GM18505 (cell line): ENCODE measurements around the gene TSNAXIP1.

ENCODE experiments used
- ATAC-seq: cut with Tn5 transposase; IDR thresholded peaks from one replicate; pipeline ENCODE4 v1.9.1; 2021; ENCODE audit not compliant: unreplicated experiment
- POLR2A ChIP-seq: IDR thresholded peaks from 4 replicates; pipeline ENCODE4 v1.6.1; 2011; ENCODE audit warnings: borderline replicate concordance; ENCODE audit not compliant: insufficient read depth, insufficient read length; ENCODE audit errors: extremely low read depth

TSNAXIP1 gene

GRCh38 chr16:67801241-67801640 is 5.4 kb upstream of the TSNAXIP1 start:
- ATAC-seq: no peak

GRCh38 chr16:67801883-67802282 is 4.8 kb upstream of the TSNAXIP1 start:
- TF ChIP-seq POLR2A: no peak
- no peak for ATAC-seq

More at GRCh38 chr16:67801241-67801640, 5.4 kb upstream of the TSNAXIP1 start:
- TF ChIP-seq POLR2A: no peak

GRCh38 chr16:67803894-67804293 is 2.8 kb upstream of the TSNAXIP1 start:
- no peak for TF ChIP-seq POLR2A
- ATAC-seq: no peak

- no peak for TF ChIP-seq POLR2A
- ATAC-seq: no peak
Measured at GRCh38 chr16:67804853-67805542, 1.7 kb upstream of the TSNAXIP1 start.

- TF ChIP-seq POLR2A: no peak
- no peak for ATAC-seq
Measured at GRCh38 chr16:67805718-67806427, 816 bp upstream of the TSNAXIP1 start.

- TF ChIP-seq POLR2A: no peak
- ATAC-seq: no peak
Measured at GRCh38 chr16:67807148-67807682, 526 bp downstream of the TSNAXIP1 start.

- no peak for TF ChIP-seq POLR2A
- no peak for ATAC-seq
Measured at GRCh38 chr16:67811899-67812298, 5.2 kb downstream of the TSNAXIP1 start.

GRCh38 chr16:67814567-67814966 is 7.9 kb downstream of the TSNAXIP1 start:
- TF ChIP-seq POLR2A: no peak
- ATAC-seq: no peak

- no peak for TF ChIP-seq POLR2A
- ATAC-seq: no peak
Measured at GRCh38 chr16:67820608-67821259, 14.0 kb downstream of the TSNAXIP1 start.

- TF ChIP-seq POLR2A: no peak
- ATAC-seq: no peak
Measured at GRCh38 chr16:67822511-67822910, 15.8 kb downstream of the TSNAXIP1 start.

- TF ChIP-seq POLR2A: no peak
- ATAC-seq: no peak
Measured at GRCh38 chr16:67825119-67825518, 18.4 kb downstream of the TSNAXIP1 start.

GRCh38 chr16:67825906-67826305 is 19.2 kb downstream of the TSNAXIP1 start:
- no peak for ATAC-seq

GRCh38 chr16:67828651-67829050 is 22.0 kb downstream of the TSNAXIP1 start:
- no peak for ATAC-seq
- TF ChIP-seq POLR2A: no peak

More at GRCh38 chr16:67825906-67826305, 19.2 kb downstream of the TSNAXIP1 start:
- no peak for TF ChIP-seq POLR2A
